ENCODE data around the gene AP1M1.

DNA sequence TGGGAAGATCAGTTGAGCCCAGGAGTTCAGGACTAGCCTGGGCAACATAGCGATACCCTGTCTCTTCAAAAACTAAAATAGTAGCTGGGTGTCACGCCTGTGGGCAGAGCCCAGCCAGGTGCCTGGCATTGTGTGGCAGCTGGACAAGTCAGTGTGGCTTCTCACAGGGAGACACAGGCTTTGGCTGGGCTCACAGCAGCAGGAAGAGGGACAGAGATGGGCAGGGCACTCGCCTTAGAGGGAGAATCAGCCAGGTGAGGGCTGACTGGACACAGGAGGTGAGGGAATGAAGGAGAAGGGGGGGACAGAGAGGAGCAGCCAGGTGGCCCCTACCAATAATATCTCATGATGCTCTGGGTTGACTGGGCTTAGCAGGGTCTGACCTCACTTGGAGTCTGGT, 9.2 kb upstream of the AP1M1 start:
- TF ChIP-seq, protein P1, sequence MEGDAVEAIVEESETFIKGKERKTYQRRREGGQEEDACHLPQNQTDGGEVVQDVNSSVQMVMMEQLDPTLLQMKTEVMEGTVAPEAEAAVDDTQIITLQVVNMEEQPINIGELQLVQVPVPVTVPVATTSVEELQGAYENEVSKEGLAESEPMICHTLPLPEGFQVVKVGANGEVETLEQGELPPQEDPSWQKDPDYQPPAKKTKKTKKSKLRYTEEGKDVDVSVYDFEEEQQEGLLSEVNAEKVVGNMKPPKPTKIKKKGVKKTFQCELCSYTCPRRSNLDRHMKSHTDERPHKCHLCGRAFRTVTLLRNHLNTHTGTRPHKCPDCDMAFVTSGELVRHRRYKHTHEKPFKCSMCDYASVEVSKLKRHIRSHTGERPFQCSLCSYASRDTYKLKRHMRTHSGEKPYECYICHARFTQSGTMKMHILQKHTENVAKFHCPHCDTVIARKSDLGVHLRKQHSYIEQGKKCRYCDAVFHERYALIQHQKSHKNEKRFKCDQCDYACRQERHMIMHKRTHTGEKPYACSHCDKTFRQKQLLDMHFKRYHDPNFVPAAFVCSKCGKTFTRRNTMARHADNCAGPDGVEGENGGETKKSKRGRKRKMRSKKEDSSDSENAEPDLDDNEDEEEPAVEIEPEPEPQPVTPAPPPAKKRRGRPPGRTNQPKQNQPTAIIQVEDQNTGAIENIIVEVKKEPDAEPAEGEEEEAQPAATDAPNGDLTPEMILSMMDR (conservative IDR thresholded peaks at IDR 0.05): no peak
- no peak for TF ChIP-seq EZH2 (IDR thresholded peaks at IDR 0.05; ENCODE audit: low read depth)

All from PC-9 (cell line).